KG1 (cell line): Measurements from ENCODE around the gene NBAS.

Source experiments
- DNase-seq: peaks from one replicate; lab custom pipeline; 2025; lab: John Stamatoyannopoulos, UW

Gene NBAS

GRCh38 chr2:15205562-15205961 lies 355.6 kb downstream of the NBAS start:
- no peak for DNase-seq

- DNase-seq: no peak
These were observed 360.1 kb downstream of the NBAS start for GRCh38 chr2:15201009-15201408.

- DNase-seq: no peak
These were observed 360.6 kb downstream of the NBAS start for GRCh38 chr2:15200581-15200980.

GRCh38 chr2:15198051-15198450 lies 363.1 kb downstream of the NBAS start:
- no peak for DNase-seq

GRCh38 chr2:15195813-15196212 lies 365.3 kb downstream of the NBAS start:
- no peak for DNase-seq

GRCh38 chr2:15191789-15192188 lies 369.3 kb downstream of the NBAS start:
- DNase-seq: no peak

- DNase-seq: no peak
These were observed 371.9 kb downstream of the NBAS start for GRCh38 chr2:15189216-15189615.

GRCh38 chr2:15187702-15188101 lies 373.4 kb downstream of the NBAS start:
- DNase-seq: no peak

GRCh38 chr2:15186118-15186517 lies 375.0 kb downstream of the NBAS start:
- DNase-seq: no peak

- DNase-seq: no peak
These were observed 376.6 kb downstream of the NBAS start for GRCh38 chr2:15184491-15184890.

- DNase-seq: no peak
These were observed 378.9 kb downstream of the NBAS start for GRCh38 chr2:15182275-15182674.

GRCh38 chr2:15181092-15181745 lies 379.9 kb downstream of the NBAS start:
- no peak for DNase-seq

- DNase-seq: no peak
These were observed 380.8 kb downstream of the NBAS start for GRCh38 chr2:15180379-15180778.

- DNase-seq: no peak
These were observed 382.2 kb downstream of the NBAS start for GRCh38 chr2:15178946-15179345.

GRCh38 chr2:15177103-15177502 lies 384.0 kb downstream of the NBAS start:
- no peak for DNase-seq

GRCh38 chr2:15176604-15177003 lies 384.5 kb downstream of the NBAS start:
- no peak for DNase-seq

- no peak for DNase-seq
These were observed 386.6 kb downstream of the NBAS start for GRCh38 chr2:15174567-15174966.

- DNase-seq: no peak
These were observed 387.6 kb downstream of the NBAS start for GRCh38 chr2:15173501-15173900.

- DNase-seq: no peak
These were observed 388.3 kb downstream of the NBAS start for GRCh38 chr2:15172825-15173224.

GRCh38 chr2:15170070-15170775 lies 390.9 kb downstream of the NBAS start:
- no peak for DNase-seq

GRCh38 chr2:15169326-15170069 lies 391.6 kb downstream of the NBAS start:
- DNase-seq: no peak

GRCh38 chr2:15168116-15168515 lies 393.0 kb downstream of the NBAS start:
- DNase-seq: no peak

- DNase-seq: no peak
These were observed 394.3 kb downstream of the NBAS start for GRCh38 chr2:15166878-15167277.
